T-helper 9 cell (primary cell): ENCODE data around the gene TMPRSS6.
A peak's percentile ranks its signal among the peaks of the same experiment; 100 is the strongest.

Experiments used
- DNase-seq: peaks from one replicate; pipeline ENCODE4 v3.0.0-alpha.2; 2020

Gene TMPRSS6

GRCh38 chr22:37064553-37064952 is 45.0 kb downstream of the TMPRSS6 start:
- no peak for DNase-seq

- DNase-seq: no peak
Measured at GRCh38 chr22:37063431-37064420, 45.8 kb downstream of the TMPRSS6 start.

GRCh38 chr22:37062702-37063381 is 46.7 kb downstream of the TMPRSS6 start:
- no peak for DNase-seq

GRCh38 chr22:37062376-37062675 is 47.2 kb downstream of the TMPRSS6 start:
- DNase-seq: no peak

- no peak for DNase-seq
Measured at GRCh38 chr22:37061611-37062375, 47.7 kb downstream of the TMPRSS6 start.

GRCh38 chr22:37060801-37061610 is 48.5 kb downstream of the TMPRSS6 start:
- DNase-seq: no peak

- DNase-seq: no peak
Measured at GRCh38 chr22:37059876-37060449, 49.5 kb downstream of the TMPRSS6 start.

GRCh38 chr22:37058917-37059701 is 50.4 kb downstream of the TMPRSS6 start:
- DNase-seq: no peak

- DNase-seq: no peak
Measured at GRCh38 chr22:37057796-37058510, 51.6 kb downstream of the TMPRSS6 start.

- no peak for DNase-seq
Measured at GRCh38 chr22:37057226-37057625, 52.3 kb downstream of the TMPRSS6 start.

GRCh38 chr22:37056246-37056645 is 53.3 kb downstream of the TMPRSS6 start:
- DNase-seq: no peak

- no peak for DNase-seq
Measured at GRCh38 chr22:37054600-37055365, 54.7 kb downstream of the TMPRSS6 start.

GRCh38 chr22:37054056-37054395 is 55.5 kb downstream of the TMPRSS6 start:
- no peak for DNase-seq

GRCh38 chr22:37053310-37054055 is 56.0 kb downstream of the TMPRSS6 start:
- no peak for DNase-seq

- no peak for DNase-seq
Measured at GRCh38 chr22:37052386-37053309, 56.9 kb downstream of the TMPRSS6 start.

GRCh38 chr22:37051391-37052385 is 57.8 kb downstream of the TMPRSS6 start, which contains the start of gene KCTD17:
KCTD17 (plus strand) TSS chr22:37051742; CDS start chr22:37051761, 19 bp downstream.
- peak; percentile 61 for DNase-seq
